Measurements from ENCODE around the gene TNFRSF14. TPM values are rescaled to one million over a fixed set of nuclear protein-coding genes. Genes with fewer than 3 reads are reported as not detected.

TNFRSF14 gene
- total RNA-seq, 1 experiment from 2014 or later = 0.57 TPM

- no peak overlapping the region for H3K27ac Mint-ChIP-seq
- no peak overlapping the region for H3K27ac ChIP-seq (ENCODE audit: insufficient read length, low read depth, low read length)
- H3K4me1 ChIP-seq (ENCODE audit: insufficient read depth, low read length) = no peaks in the 10 kb centered on the region
- no peak overlapping the region for H4K5ac ChIP-seq (ENCODE audit: insufficient read length, low read depth, low read length)
- no peak overlapping the region for H2BK15ac ChIP-seq (ENCODE audit: low read depth, low read length)
- H2AK5ac ChIP-seq (ENCODE audit: insufficient read length, low read length) = no peak overlapping the region
- no peak overlapping the region for H3K18ac ChIP-seq (ENCODE audit: insufficient read length, low read depth, low read length)
- no peaks in the 10 kb centered on the region for H3K23me2 ChIP-seq (ENCODE audit: insufficient read length, low read depth, low read length, poor library complexity, severe bottlenecking)
- H3K23ac ChIP-seq (ENCODE audit: insufficient read length, low read depth, low read length) = no peak overlapping the region
- H3K36me3 Mint-ChIP-seq (ENCODE audit: insufficient read depth in 1 of 3, low read depth in 3 of 3) = peaks cover 5 to 17% (median 8%) of the 10 kb centered on the region in 3 experiments
- H3K4me1 Mint-ChIP-seq = no peaks in the 10 kb centered on the region
- DNase-seq = peak; percentile 19
- no peak overlapping the region for H3K56ac ChIP-seq (ENCODE audit: insufficient read length, low read depth, low read length)
- no peak overlapping the region for H3K14ac ChIP-seq (ENCODE audit: insufficient read depth, low read length)
- no peak overlapping the region for H2BK12ac ChIP-seq (ENCODE audit: insufficient read length, low read depth, low read length)
- no peak overlapping the region for H2BK120ac ChIP-seq (ENCODE audit: low read depth, low read length, poor library complexity, severe bottlenecking)
- H3T11ph ChIP-seq (ENCODE audit: low read length) = no peak overlapping the region
- no peak overlapping the region for H3K4me2 ChIP-seq (ENCODE audit: insufficient read depth, insufficient read length, low read length)
- no peak overlapping the region for H2BK5ac ChIP-seq (ENCODE audit: insufficient read length, low read length)
- no peak overlapping the region for H4K91ac ChIP-seq (ENCODE audit: insufficient read length, low read depth, low read length)
- peaks cover 6 to 20% of the 10 kb centered on the region in 2 experiments; a peak in 4 of 5 replicates for H3K9me3 Mint-ChIP-seq
- WGBS (ENCODE audit: extremely low coverage, insufficient read length, low lambda C conversion rate) = no CpG with 5 or more reads among the region's 17 CpGs
- no peak overlapping the region for H3K9ac ChIP-seq (ENCODE audit: extremely low read depth, insufficient read length, low read length)
- no peak overlapping the region for H2AFZ ChIP-seq (ENCODE audit: low read length)
- H3K4ac ChIP-seq (ENCODE audit: low read depth, low read length) = no peak overlapping the region
- H3K79me2 ChIP-seq (ENCODE audit: insufficient read depth, low read length) = no peaks in the 10 kb centered on the region
- H3K27me3 ChIP-seq (ENCODE audit: insufficient read depth, low read length) = no peaks in the 10 kb centered on the region
- H3K9me3 ChIP-seq (ENCODE audit: control insufficient read depth, low read depth, low read length) = no peaks in the 10 kb centered on the region
- H3K27me3 Mint-ChIP-seq (ENCODE audit: low read depth) = peaks cover 9% of the 10 kb centered on the region; the same call in 1 of the 2 replicates
- H3K79me1 ChIP-seq (ENCODE audit: insufficient read depth, low read depth, low read length, poor library complexity, severe bottlenecking) = no peaks in the 10 kb centered on the region
- no peak for TF ChIP-seq CTCF (conservative IDR thresholded peaks at IDR 0.05)
- no peak overlapping the region for H2BK20ac ChIP-seq (ENCODE audit: low read depth, low read length, poor library complexity, severe bottlenecking)
- H4K8ac ChIP-seq (replicated peaks; ENCODE audit: insufficient read length, low read depth, low read length) = no peak overlapping the region
- no peaks in the 10 kb centered on the region for H4K20me1 ChIP-seq (ENCODE audit: control insufficient read depth, insufficient read depth, insufficient read length)
- no peak overlapping the region for H3K4me3 Mint-ChIP-seq
Measured at GRCh38 chr1:2594641-2595131, 38.5 kb downstream of the TNFRSF14 start.
